Liver (tissue), 9 donors: ENCODE measurements around the gene CEL. TPM values are rescaled to one million over a fixed set of nuclear protein-coding genes. Genes with fewer than 3 reads are reported as not detected.

Experiments
- DNase-seq: peaks from one replicate; pipeline ENCODE4 v3.0.0-alpha.2; 2017; ENCODE audit warnings: low spot score
- H3K27ac ChIP-seq, 2 donors: one replicate each; pipeline ENCODE4 v1.7.0; 2013; ENCODE audit warnings: inconsistent platforms in 2 of 2, low read length in 2 of 2, control low read depth in 1 of 2, low read depth in 1 of 2, mild to moderate bottlenecking in 1 of 2
- H3K27me3 ChIP-seq, 4 donors: one replicate each; pipeline versions ENCODE4 v1.6.1 to v1.7.0; 2013; ENCODE audit warnings: low read length in 3 of 4, inconsistent platforms in 1 of 4, mild to moderate bottlenecking in 1 of 4, moderate library complexity in 1 of 4; ENCODE audit not compliant: control insufficient read depth in 4 of 4, insufficient read depth in 4 of 4
- H3K36me3 ChIP-seq, 4 donors: one replicate each; pipeline versions ENCODE4 v1.6.1 to v1.7.0; 2013; ENCODE audit warnings: low read length in 3 of 4, mild to moderate bottlenecking in 3 of 4, low read depth in 1 of 4, moderate library complexity in 1 of 4; ENCODE audit not compliant: control insufficient read depth in 4 of 4, insufficient read depth in 3 of 4
- H3K4me1 ChIP-seq, 4 donors: one replicate each; pipeline versions ENCODE4 v1.6.1 to v1.7.0; 2013; ENCODE audit warnings: low read length in 3 of 4, mild to moderate bottlenecking in 3 of 4, moderate library complexity in 1 of 4; ENCODE audit not compliant: control insufficient read depth in 4 of 4, insufficient read depth in 4 of 4
- H3K4me3 ChIP-seq, 3 donors: one replicate each; pipeline versions ENCODE4 v1.6.1 to v1.7.0; 2013; ENCODE audit warnings: low read length in 3 of 3, control low read depth in 1 of 3, low read depth in 1 of 3, mild to moderate bottlenecking in 1 of 3
- H3K9ac ChIP-seq, 2 donors: one replicate each; pipeline ENCODE4 v1.7.0; 2013; ENCODE audit warnings: low read length in 2 of 2, mild to moderate bottlenecking in 2 of 2, moderate library complexity in 2 of 2, control low read depth in 1 of 2, low read depth in 1 of 2
- H3K9me3 ChIP-seq, 4 donors: one replicate each; pipeline versions ENCODE4 v1.6.1 to v1.7.0; 2013; ENCODE audit warnings: low read length in 3 of 4; ENCODE audit not compliant: control insufficient read depth in 4 of 4
- ATF3 ChIP-seq: IDR thresholded peaks from 2 replicates; pipeline ENCODE4 v1.6.1; 2016; ENCODE audit warnings: antibody characterized with exemption
- CTCF ChIP-seq: fragments of 150-350 bp; IDR thresholded peaks from 2 replicates; pipeline ENCODE4 v1.5.1; 2017; ENCODE audit warnings: improper control_type of control experiment, low read depth, low read length; ENCODE audit not compliant: missing input control
- EGR1 ChIP-seq, 2 donors: IDR thresholded peaks; 2 replicates each; pipeline ENCODE4 v1.6.1; 2016 to 2018; ENCODE audit warnings: antibody characterized with exemption in 2 of 2, low read depth in 2 of 2
- FOXA1 ChIP-seq: IDR thresholded peaks from 2 replicates; pipeline ENCODE4 v1.6.1; 2016; ENCODE audit warnings: antibody characterized with exemption
- FOXA2 ChIP-seq: IDR thresholded peaks from 2 replicates; pipeline ENCODE4 v1.6.1; 2016; ENCODE audit warnings: antibody characterized with exemption
- GABPA ChIP-seq, 2 donors: IDR thresholded peaks in 1 of 2; conservative IDR thresholded peaks in 1 of 2; 2 replicates each; pipeline ENCODE4 v1.6.1; 2016; ENCODE audit warnings: antibody characterized with exemption in 2 of 2, mild to moderate bottlenecking in 1 of 2, moderate library complexity in 1 of 2
- HNF4A ChIP-seq, 2 donors: conservative IDR thresholded peaks; 2 replicates each; pipeline ENCODE4 v1.6.1; 2016; ENCODE audit warnings: antibody characterized with exemption in 2 of 2, mild to moderate bottlenecking in 2 of 2
- HNF4G ChIP-seq: IDR thresholded peaks from 2 replicates; pipeline ENCODE4 v1.6.1; 2016; ENCODE audit warnings: antibody characterized with exemption
- JUND ChIP-seq, 2 donors: IDR thresholded peaks; 2 replicates each; pipeline ENCODE4 v1.6.1; 2016; ENCODE audit warnings: antibody characterized with exemption in 2 of 2
- MAX ChIP-seq: IDR thresholded peaks from 2 replicates; pipeline ENCODE4 v1.6.1; 2016; ENCODE audit warnings: antibody characterized with exemption
- RAD21 ChIP-seq, 2 donors: IDR thresholded peaks; 2 replicates each; pipeline ENCODE4 v1.6.1; 2016; ENCODE audit warnings: antibody characterized with exemption in 2 of 2, mild to moderate bottlenecking in 2 of 2
- REST ChIP-seq: IDR thresholded peaks from 2 replicates; pipeline ENCODE4 v1.6.1; 2016; ENCODE audit warnings: antibody characterized with exemption, mild to moderate bottlenecking
- RXRA ChIP-seq, 2 donors: IDR thresholded peaks; 2 replicates each; pipeline ENCODE4 v1.6.1; 2017 to 2018; ENCODE audit warnings: antibody characterized with exemption in 2 of 2, mild to moderate bottlenecking in 1 of 2
- TAF1 ChIP-seq: conservative IDR thresholded peaks from 2 replicates; pipeline ENCODE4 v1.6.1; 2016; ENCODE audit warnings: antibody characterized with exemption, mild to moderate bottlenecking
- YY1 ChIP-seq: IDR thresholded peaks from 2 replicates; pipeline ENCODE4 v1.6.1; 2016; ENCODE audit warnings: antibody characterized with exemption, mild to moderate bottlenecking
- ZBTB33 ChIP-seq: IDR thresholded peaks from 2 replicates; pipeline ENCODE4 v1.6.1; 2016; ENCODE audit warnings: antibody characterized with exemption
- whole genome bisulfite sequencing: extraction: QIAGEN DNeasy Blood & Tissue Kit; methylation state at CpG from one replicate; pipeline ENCODE4 v1.1.7; 2013; 5-methylcytosine and 5-hydroxymethylcytosine counted together
- polyA plus RNA-seq, 2 donors: library from polyadenylated mRNA; stranded (reverse) in 1 of 2; unstranded in 1 of 2; fragments of 200-250 nt in 1 of 2; fragments of >200 nt in 1 of 2; fragmentation: Nextera tagmentation in 1 of 2; extraction: Ambion mirVana in 1 of 2; gene quantifications; one replicate each; pipeline versions ENCODE4 v1.2.1 to v1.2.3, GENCODE V29; 2013 to 2015
- total RNA-seq, 2 donors: library from RNA; depleted of rRNA; stranded (reverse); fragments of >200 nt; gene quantifications; one replicate each; pipeline ENCODE4 v1.2.3, GENCODE V29; 2014
- donor health status: healthy.
- donor health status: healthy.
- donor health status: healthy.
- donor health status: healthy.
- donor health status: healthy.

Gene CEL
- total and polyA plus RNA-seq, 4 donors = 0.08 to 0.25 (median 0.09) TPM; not detected in 1

- WGBS = 94% methylated on average over 20 of the region's 20 CpGs
- no peak overlapping the region for H3K9ac ChIP-seq
- DNase-seq = no peak
- TF ChIP-seq CTCF (no peak), YY1 (no peak), FOXA1 (no peak), EGR1 (IDR thresholded peaks at IDR 0.05; ENCODE audit: low read depth in 2 of 2) (no peak), FOXA2 (no peak), RAD21 (IDR thresholded peaks at IDR 0.05) (no peak), GABPA (IDR thresholded peaks at IDR 0.05 in 1 of 2, conservative IDR thresholded peaks at IDR 0.05 in 1 of 2) (no peak), RXRA (IDR thresholded peaks at IDR 0.05) (no peak), TAF1 (no peak), HNF4A (conservative IDR thresholded peaks at IDR 0.05) (no peak), MAX (no peak), REST (no peak), HNF4G (no peak), ZBTB33 (no peak)
- H3K27me3 ChIP-seq = no peaks in the 10 kb centered on the region
- no peaks in the 10 kb centered on the region for H3K4me1 ChIP-seq
- H3K36me3 ChIP-seq = peaks cover 13 to 77% (median 25%) of the 10 kb centered on the region in 4 donors
- H3K4me3 ChIP-seq = no peak overlapping the region
- no peak overlapping the region for H3K27ac ChIP-seq
- H3K9me3 ChIP-seq = no peaks in the 10 kb centered on the region
These were observed 10.4 kb upstream of the CEL start for GRCh38 chr9:133051281-133051900.

- no peak for DNase-seq
- Histone ChIP-seq H3K4me1 (no peaks in the 10 kb centered on the region), H3K4me3 (no peak overlapping the region), H3K9me3 (no peaks in the 10 kb centered on the region), H3K36me3 (peaks cover 9 to 78% (median 28%) of the 10 kb centered on the region in 4 donors), H3K27ac (no peak overlapping the region), H3K9ac (no peak overlapping the region), H3K27me3 (no peaks in the 10 kb centered on the region)
- TF ChIP-seq RXRA (IDR thresholded peaks at IDR 0.05) (no peak), FOXA2 (no peak), CTCF (no peak), JUND (IDR thresholded peaks at IDR 0.05) (no peak), GABPA (IDR thresholded peaks at IDR 0.05 in 1 of 2, conservative IDR thresholded peaks at IDR 0.05 in 1 of 2) (no peak), ATF3 (no peak), ZBTB33 (no peak)
- 94% methylated on average over 9 of the region's 9 CpGs for WGBS
These were observed 9.7 kb upstream of the CEL start for GRCh38 chr9:133051966-133052539.
